GM23338 (cell line): ENCODE measurements around the gene TDRD1. TPM values are rescaled to one million over a fixed set of nuclear protein-coding genes. Genes with fewer than 3 reads are reported as not detected.

ENCODE experiments used
- ATAC-seq: fragments of 200-7000 bp; cut with Tn5 transposase; 3 replicates; pipeline ENCODE4 v1.9.1; 2020
- DNase-seq: peaks from one replicate; pipeline ENCODE4 v3.0.0-alpha.2; 2015; ENCODE audit warnings: low spot score
- H2AFZ ChIP-seq: fragments of 200-600 bp; sonication (generic); 2 replicates; pipeline ENCODE4 v1.8.0; 2016; ENCODE audit warnings: antibody characterized with exemption, mild to moderate bottlenecking, moderate library complexity
- H3F3A ChIP-seq: fragments of 200-600 bp; sonication (generic); replicated peaks from 2 replicates; pipeline ENCODE4 v1.8.0; 2017; ENCODE audit warnings: antibody characterized with exemption, mixed run types, low read depth
- H3K27ac ChIP-seq: fragments of 200-600 bp; sonication (generic); 2 replicates; pipeline ENCODE4 v1.6.1; 2016; ENCODE audit warnings: low read depth
- H3K27me3 ChIP-seq: fragments of 200-600 bp; sonication (generic); 2 replicates; pipeline ENCODE4 v1.8.0; 2016; ENCODE audit warnings: mild to moderate bottlenecking, mixed run types, moderate library complexity; ENCODE audit not compliant: insufficient read depth
- H3K36me3 ChIP-seq: fragments of 200-600 bp; sonication (generic); 2 replicates; pipeline ENCODE4 v1.8.0; 2016; ENCODE audit warnings: mild to moderate bottlenecking; ENCODE audit not compliant: insufficient read depth
- H3K4me1 ChIP-seq: fragments of 200-600 bp; sonication (generic); 2 replicates; pipeline ENCODE4 v1.8.0; 2016; ENCODE audit warnings: mild to moderate bottlenecking, moderate library complexity; ENCODE audit not compliant: insufficient read depth
- H3K4me2 ChIP-seq: fragments of 200-600 bp; sonication (generic); 2 replicates; pipeline ENCODE4 v1.7.1; 2017; ENCODE audit warnings: mixed run types
- H3K4me3 ChIP-seq: fragments of 200-600 bp; sonication (generic); 2 replicates; pipeline ENCODE4 v1.6.1; 2016; ENCODE audit warnings: mixed run types
- H3K79me2 ChIP-seq: fragments of 200-600 bp; sonication (generic); replicated peaks from 2 replicates; pipeline ENCODE4 v1.8.0; 2017; ENCODE audit warnings: mild to moderate bottlenecking; ENCODE audit not compliant: insufficient read depth
- H3K9me2 ChIP-seq: fragments of 200-600 bp; sonication (generic); 2 replicates; pipeline ENCODE4 v1.8.0; 2017; ENCODE audit not compliant: insufficient read depth
- H4K20me1 ChIP-seq: fragments of 200-600 bp; sonication (generic); replicated peaks from 2 replicates; pipeline ENCODE4 v1.8.0; 2017; ENCODE audit warnings: mild to moderate bottlenecking; ENCODE audit not compliant: insufficient read depth
- H3K27ac Mint-ChIP-seq: 2 replicates; pipeline ENCODE4 v1.8.0; 2020; ENCODE audit warnings: inconsistent platforms, mild to moderate bottlenecking, moderate library complexity, mixed read lengths
- H3K27me3 Mint-ChIP-seq: 3 replicates; pipeline ENCODE4 v1.8.0; 2022; ENCODE audit warnings: low read depth, mild to moderate bottlenecking, moderate library complexity, mixed read lengths, inconsistent platforms; ENCODE audit not compliant: insufficient read depth, poor library complexity
- H3K36me3 Mint-ChIP-seq: 3 replicates; pipeline ENCODE4 v1.8.0; 2021; ENCODE audit warnings: low read depth, mild to moderate bottlenecking, inconsistent platforms, moderate library complexity, mixed read lengths
- H3K4me1 Mint-ChIP-seq: 3 replicates; pipeline ENCODE4 v1.8.0; 2020; ENCODE audit warnings: mild to moderate bottlenecking, inconsistent platforms, mixed read lengths
- H3K4me3 Mint-ChIP-seq: 3 replicates; pipeline ENCODE4 v1.8.0; 2021; ENCODE audit warnings: moderate library complexity, mild to moderate bottlenecking, inconsistent platforms, mixed read lengths
- H3K9me3 Mint-ChIP-seq: 3 replicates; pipeline ENCODE4 v1.8.0; 2020; ENCODE audit warnings: moderate library complexity, mild to moderate bottlenecking, inconsistent platforms, mixed read lengths
- CREB1 ChIP-seq: fragments of 250-450 bp; sonication (Bioruptor Pico); IDR thresholded peaks from 2 replicates; pipeline ENCODE4 v1.5.0; 2020; ENCODE audit warnings: low read depth, mild to moderate bottlenecking, moderate library complexity
- CTCF ChIP-seq, 2 experiments: fragments of 200-600 bp in 1 of 2; sonication (generic) in 1 of 2; conservative IDR thresholded peaks; 2 replicates each; pipeline versions ENCODE4 v1.5.1 to v1.6.1; 2016 to 2017; ENCODE audit warnings: antibody characterized with exemption in 2 of 2, low read depth in 2 of 2, mild to moderate bottlenecking in 2 of 2, moderate library complexity in 1 of 2
- ETS1 ChIP-seq: IDR thresholded peaks from 2 replicates; pipeline ENCODE4 v1.6.1; 2016; ENCODE audit warnings: antibody characterized with exemption
- EZH2 ChIP-seq: fragments of 200-600 bp; sonication (generic); IDR thresholded peaks from one replicate; pipeline ENCODE4 v1.8.0; 2017; ENCODE audit warnings: antibody characterized with exemption, mild to moderate bottlenecking, low read depth; ENCODE audit not compliant: unreplicated experiment
- EZH2phosphoT487 ChIP-seq: fragments of 200-600 bp; sonication (generic); IDR thresholded peaks from one replicate; pipeline ENCODE4 v1.8.1; 2018; ENCODE audit warnings: antibody characterized with exemption; ENCODE audit not compliant: unreplicated experiment
- JUNB ChIP-seq: IDR thresholded peaks from one replicate; pipeline ENCODE4 v1.6.1; 2016; ENCODE audit warnings: antibody characterized with exemption; ENCODE audit not compliant: unreplicated experiment
- NANOG ChIP-seq: IDR thresholded peaks from 2 replicates; pipeline ENCODE4 v1.6.1; 2016; ENCODE audit warnings: antibody characterized with exemption, borderline replicate concordance
- POLR2AphosphoS5 ChIP-seq: IDR thresholded peaks from 2 replicates; pipeline ENCODE4 v1.6.1; 2016; ENCODE audit warnings: antibody characterized with exemption, low read depth
- REST ChIP-seq: IDR thresholded peaks from one replicate; pipeline ENCODE4 v1.6.1; 2018; ENCODE audit warnings: antibody characterized with exemption; ENCODE audit not compliant: unreplicated experiment
- STAT1 ChIP-seq: IDR thresholded peaks from one replicate; pipeline ENCODE4 v1.6.1; 2016; ENCODE audit warnings: antibody characterized with exemption; ENCODE audit not compliant: unreplicated experiment
- ZNF114 ChIP-seq: fragments of 250-450 bp; sonication (Bioruptor Pico); IDR thresholded peaks from 2 replicates; pipeline ENCODE4 v1.5.0; 2020; ENCODE audit warnings: mild to moderate bottlenecking, moderate library complexity
- ZNF331 ChIP-seq: fragments of 250-450 bp; sonication (Bioruptor Pico); IDR thresholded peaks from 2 replicates; pipeline ENCODE4 v1.5.0; 2020; ENCODE audit warnings: low read depth, mild to moderate bottlenecking, moderate library complexity
- ZNF462 ChIP-seq: fragments of 250-450 bp; sonication (Bioruptor Pico); IDR thresholded peaks from 2 replicates; pipeline ENCODE4 v1.5.0; 2020; ENCODE audit warnings: mild to moderate bottlenecking, moderate library complexity
- polyA plus RNA-seq: library from polyadenylated mRNA; unstranded; fragments of >200 nt; fragmentation: Nextera tagmentation; extraction: Ambion mirVana; gene quantifications from 2 replicates; pipeline ENCODE4 v1.2.1, GENCODE V29; 2016
- total RNA-seq: library from RNA; depleted of rRNA; stranded (reverse); fragments of >200 nt; shearing (Covaris generic); gene quantifications from 2 replicates; pipeline ENCODE4 v1.2.3, GENCODE V29; 2014

TDRD1 gene
- total and polyA plus RNA-seq, 2 experiments from 2014 or later, result 0.52 to 1.5 TPM

GRCh38 chr10:114138581-114138980 is 40.6 kb upstream of the TDRD1 start:
- Histone ChIP-seq H3K27me3 (no peaks in the 10 kb centered on the region), H3K36me3 (peaks cover 8% of the 10 kb centered on the region), H3K4me1 (no peaks in the 10 kb centered on the region), H3F3A (no peaks in the 10 kb centered on the region), H3K4me3 (no peak overlapping the region), H2AFZ (no peak overlapping the region), H4K20me1 (no peaks in the 10 kb centered on the region; the same call in 1 of the 2 replicates), H3K79me2 (no peaks in the 10 kb centered on the region), H3K27ac (no peak overlapping the region), H3K4me2 (no peak overlapping the region), H3K9me2 (no peaks in the 10 kb centered on the region)
- TF ChIP-seq REST (no peak), NANOG (no peak), EZH2phosphoT487 (no peak), CTCF (conservative IDR thresholded peaks at IDR 0.05; ENCODE audit: low read depth in 2 of 2) (no peak), POLR2AphosphoS5 (no peak), CREB1 (CRISPR knock-in tag) (no peak), ETS1 (no peak), ZNF114 (CRISPR knock-in tag) (no peak), JUNB (no peak), EZH2 (no peak), ZNF462 (CRISPR knock-in tag) (no peak), ZNF331 (CRISPR knock-in tag) (no peak), STAT1 (no peak)
- Mint-ChIP-seq H3K36me3 (peaks cover 15% of the 10 kb centered on the region; the same call in 2 of the 3 replicates), H3K4me1 (no peaks in the 10 kb centered on the region), H3K27me3 (no peaks in the 10 kb centered on the region), H3K4me3 (no peak overlapping the region), H3K27ac (no peak overlapping the region), H3K9me3 (no peaks in the 10 kb centered on the region)
- ATAC-seq (no peak), DNase-seq (no peak)
